DMS53 (cell line): Measurements from ENCODE around the gene PTPN4.
A peak's percentile ranks its signal among the peaks of the same experiment; 100 is the strongest.
"Not testable (repeated sequence)": the region's sequence is repeated elsewhere in the genome, so short reads cannot be mapped to it uniquely, and the experiment has no call there.

Experiments
- DNase-seq: peaks from one replicate; lab custom pipeline; 2025; lab: John Stamatoyannopoulos, UW

Gene PTPN4

GRCh38 chr2:119940856-119941255, 181.1 kb downstream of the PTPN4 start:
- DNase-seq = no peak

GRCh38 chr2:119941388-119941787, 181.7 kb downstream of the PTPN4 start:
- DNase-seq = no peak

GRCh38 chr2:119941981-119942513, 182.3 kb downstream of the PTPN4 start:
- DNase-seq = no peak

GRCh38 chr2:119943058-119943457, 183.3 kb downstream of the PTPN4 start:
- DNase-seq = no peak

DNA sequence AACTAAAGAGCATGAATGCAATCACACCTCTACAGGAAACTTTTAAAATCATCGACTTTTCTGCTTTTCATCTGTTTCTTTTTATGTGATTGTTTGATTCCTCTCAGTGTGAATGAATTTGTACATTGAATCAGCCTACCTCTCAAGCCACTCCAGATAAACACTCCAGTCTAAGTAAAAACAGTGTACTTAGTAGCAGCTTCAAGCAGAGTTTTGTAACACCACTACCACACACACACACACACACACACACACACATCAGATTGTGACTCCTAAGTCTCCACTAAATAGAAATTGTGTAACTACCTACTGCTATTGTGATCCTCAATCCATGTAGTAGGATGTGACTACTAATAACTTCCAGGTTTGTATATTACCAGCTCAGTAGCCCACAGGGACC, 187.8 kb downstream of the PTPN4 start:
- no peak for DNase-seq

DNA sequence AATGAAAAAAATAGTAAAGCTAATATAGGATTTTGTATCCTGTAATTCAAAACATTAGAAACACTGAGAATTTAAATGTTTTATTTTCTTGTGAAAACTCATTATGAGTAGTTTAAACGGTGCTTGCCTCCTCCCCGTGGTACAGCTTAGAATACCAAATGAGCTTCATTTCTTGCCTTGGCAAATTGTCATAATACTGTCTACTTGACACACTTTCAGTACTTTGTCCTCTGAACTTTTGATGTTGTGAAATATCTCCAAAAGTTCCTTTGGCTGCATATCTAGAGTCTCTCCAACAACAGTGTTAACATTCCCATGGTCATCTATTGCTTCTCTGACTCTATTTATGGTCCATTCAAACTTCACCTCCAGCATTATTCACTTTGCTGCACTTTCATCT, 191.2 kb downstream of the PTPN4 start:
- no peak for DNase-seq

GRCh38 chr2:119958670-119959268, 199.0 kb downstream of the PTPN4 start:
- no peak for DNase-seq

DNA sequence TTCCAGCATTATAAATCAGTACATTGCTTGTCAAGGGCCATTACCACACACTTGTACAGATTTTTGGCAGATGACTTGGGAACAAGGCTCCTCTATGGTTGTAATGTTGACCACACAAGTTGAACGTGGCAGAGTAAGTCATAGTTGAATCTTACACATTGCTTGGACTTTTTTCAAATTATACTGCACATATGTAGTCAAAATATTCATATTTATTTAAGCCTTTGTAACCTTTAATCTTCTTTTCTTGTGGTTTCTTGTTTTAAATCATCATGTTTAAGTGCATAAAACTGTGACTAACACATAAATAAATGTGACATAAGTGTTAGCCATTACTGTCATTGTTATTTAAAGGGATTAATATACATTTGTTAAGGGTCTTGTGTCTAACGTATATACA, 201.1 kb downstream of the PTPN4 start:
- DNase-seq = no peak

DNA sequence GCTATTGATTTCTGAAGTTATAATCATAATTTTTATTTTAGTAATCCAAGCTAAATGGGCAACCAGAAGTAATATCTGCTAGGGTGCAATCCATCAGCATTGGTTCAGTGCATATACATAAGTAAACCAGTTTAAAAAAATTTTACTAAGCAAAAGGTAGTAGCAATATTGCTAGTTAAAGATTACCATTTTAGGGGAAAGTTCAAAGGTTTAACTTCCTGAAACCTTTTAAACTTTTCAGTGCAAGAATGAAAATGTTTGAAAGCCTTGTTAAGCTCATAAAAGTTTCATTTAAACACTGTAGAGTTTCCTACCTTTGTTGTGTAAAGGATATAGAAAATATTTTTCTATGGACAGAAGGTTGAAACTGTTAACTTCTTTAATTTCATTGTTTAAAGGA, 222.2 kb downstream of the PTPN4 start:
- DNase-seq = no peak

GRCh38 chr2:119982506-119982905, 222.8 kb downstream of the PTPN4 start:
- DNase-seq = no peak

DNA sequence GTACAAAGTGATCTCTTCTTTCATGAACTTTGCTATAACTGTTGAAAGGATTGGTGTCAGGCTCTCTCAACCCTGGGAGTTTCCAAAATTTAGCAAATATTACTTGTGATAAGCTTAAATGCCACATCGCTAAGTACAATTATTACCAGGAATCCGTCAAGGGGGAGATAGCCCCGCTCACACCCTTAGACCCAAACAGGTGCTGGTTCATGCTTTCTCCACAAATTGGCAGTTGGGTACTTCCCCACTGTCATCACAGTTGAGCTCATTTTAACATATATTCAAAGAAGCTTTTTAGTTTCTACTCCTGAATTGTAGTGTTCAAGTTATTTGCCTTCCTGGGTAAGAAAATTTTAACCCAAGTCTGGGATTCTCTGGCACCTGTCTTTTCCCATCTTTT, 223.4 kb downstream of the PTPN4 start:
- DNase-seq = no peak

- DNase-seq = no peak
These were observed 236.4 kb downstream of the PTPN4 start for GRCh38 chr2:119996148-119996547.

DNA sequence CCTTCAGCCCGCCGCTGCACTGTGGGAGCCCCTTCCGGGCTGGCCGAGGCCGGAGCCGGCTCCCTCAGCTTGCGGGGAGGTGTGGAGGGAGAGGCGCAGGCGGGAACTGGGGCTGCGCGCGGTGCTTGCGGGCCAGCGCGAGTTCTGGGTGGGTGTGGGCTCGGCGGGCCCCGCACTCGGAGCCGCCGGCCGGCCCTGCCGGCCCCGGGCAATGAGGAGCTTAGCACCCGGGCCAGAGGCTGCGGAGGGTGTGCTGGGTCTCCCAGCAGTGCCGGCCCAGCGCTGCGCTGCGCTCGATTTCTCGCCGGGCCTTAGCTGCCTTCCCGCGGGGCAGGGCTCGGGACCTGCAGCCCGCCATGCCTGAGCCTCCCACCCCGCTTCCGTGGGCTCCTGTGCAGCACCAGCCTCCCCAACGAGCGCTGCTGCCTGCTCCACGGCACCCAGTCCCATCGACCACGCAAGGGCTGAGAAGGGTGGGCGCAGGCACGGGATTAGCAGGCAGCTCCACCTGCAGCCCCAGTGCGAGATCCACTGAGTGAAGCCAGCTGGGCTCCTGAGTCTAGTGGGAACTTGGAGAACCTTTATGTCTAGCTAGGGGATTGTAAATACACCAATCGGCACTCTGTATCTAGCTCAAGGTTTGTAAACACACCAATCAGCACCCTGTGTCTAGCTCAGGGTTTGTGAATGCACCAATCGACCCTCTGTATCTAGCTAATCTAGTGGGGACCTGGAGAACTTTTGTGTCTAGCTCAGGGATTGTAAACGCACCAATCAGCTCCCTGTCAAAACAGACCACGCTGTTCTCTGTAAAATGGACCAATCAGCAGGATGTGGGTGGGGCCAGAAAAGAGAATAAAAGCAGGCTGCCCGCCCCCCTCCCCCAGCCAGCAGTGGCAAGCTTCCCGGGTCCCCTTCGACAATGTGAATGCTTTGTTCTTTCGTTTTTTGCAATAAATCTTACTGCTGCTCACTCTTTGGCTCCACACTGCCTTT, 237.5 kb downstream of the PTPN4 start:
- DNase-seq = not testable (repeated sequence)

- DNase-seq = no peak
These were observed 241.7 kb downstream of the PTPN4 start for GRCh38 chr2:120001471-120001870.

DNA sequence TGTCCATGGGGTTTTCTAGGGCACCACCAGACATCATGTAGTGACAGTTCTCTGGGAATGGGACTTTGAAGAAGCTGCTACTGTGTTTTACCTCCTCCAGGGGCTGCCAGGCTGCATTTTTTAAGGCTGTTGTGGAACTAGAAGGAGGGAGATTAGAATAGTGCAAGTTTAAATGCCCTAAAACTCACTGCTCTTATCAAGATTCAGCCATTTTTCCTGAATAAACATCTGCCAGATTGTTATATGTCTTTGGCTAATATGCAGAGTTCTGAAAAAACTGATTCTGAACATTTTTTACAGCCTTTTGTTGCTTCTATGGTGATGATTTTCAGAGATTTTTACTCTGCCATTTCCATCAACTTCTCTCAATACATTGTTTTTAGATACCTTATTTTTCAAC, 244.5 kb downstream of the PTPN4 start:
- no peak for DNase-seq

DNA sequence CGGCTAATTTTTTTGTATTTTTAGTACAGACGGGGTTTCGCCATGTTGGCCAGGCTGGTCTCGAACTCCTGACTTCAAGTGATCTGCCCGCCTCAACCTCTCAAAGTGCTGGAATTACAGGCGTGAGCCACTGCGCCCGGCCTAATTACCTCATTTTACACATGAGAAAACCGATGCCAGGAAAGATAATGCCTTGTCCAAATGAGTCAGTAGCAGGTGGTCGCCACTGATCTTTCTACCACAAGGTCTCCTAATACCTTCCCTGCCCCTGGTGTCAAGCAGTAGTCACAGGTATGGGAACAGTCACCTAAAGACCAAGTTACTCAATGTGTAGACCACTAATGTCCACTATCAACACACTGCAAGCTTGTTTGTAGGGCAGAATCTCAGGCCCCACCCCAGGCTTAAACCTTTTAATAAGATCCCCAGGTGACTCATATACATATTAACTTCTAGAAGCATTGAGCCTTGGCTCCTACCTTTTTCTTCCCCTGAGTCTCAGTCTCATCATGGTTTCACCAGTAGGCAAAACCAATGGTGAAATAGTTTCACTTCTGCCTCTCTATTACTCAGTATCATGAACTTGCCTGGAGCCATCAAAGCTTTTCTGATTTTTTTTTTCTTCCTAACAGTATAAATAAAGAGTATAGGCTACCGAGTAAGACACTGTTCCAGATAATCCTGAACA, 246.3 kb downstream of the PTPN4 start:
- DNase-seq = no peak

GRCh38 chr2:120007851-120008250, 248.1 kb downstream of the PTPN4 start:
- no peak for DNase-seq

- peak; percentile 75 for DNase-seq
These were observed 252.6 kb downstream of the PTPN4 start for GRCh38 chr2:120012363-120012762.

- peak; percentile 98 for DNase-seq
These were observed 253.3 kb downstream of the PTPN4 start, which contains the start of gene EPB41L5 for GRCh38 chr2:120012771-120013596. Gene EPB41L5, plus strand, starts transcription at chr2:120013077. Its CDS starts 6,008 bp downstream, at chr2:120019085.

DNA sequence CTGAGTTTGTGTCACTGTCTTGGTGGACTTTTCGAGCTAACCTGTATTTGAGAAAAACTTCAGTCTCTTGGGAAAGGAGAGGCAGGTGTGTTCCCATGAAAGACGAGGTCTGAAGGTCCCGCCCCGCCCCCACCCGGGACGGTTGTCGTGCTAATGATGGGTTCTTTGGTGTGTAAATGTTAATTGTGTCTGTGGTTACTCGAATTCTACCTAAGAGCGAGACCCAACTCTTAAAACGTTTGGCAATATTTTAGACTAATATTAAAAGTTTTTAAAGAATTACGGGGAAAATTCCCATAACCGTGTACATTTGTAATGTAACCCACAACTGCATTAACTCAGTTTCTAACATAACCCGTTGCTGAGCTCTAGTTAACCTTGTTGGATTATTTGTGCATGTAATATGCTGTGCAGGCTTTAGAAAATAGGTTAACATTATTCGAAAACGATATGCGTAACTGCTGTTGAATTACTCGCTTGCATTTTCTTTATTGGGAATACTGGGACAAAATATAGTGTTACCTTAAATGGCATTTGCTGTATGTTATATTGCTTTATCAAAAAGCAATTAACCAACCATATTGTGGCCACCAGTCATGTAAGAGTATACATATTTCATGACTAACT, 254.0 kb downstream of the PTPN4 start:
- DNase-seq = peak; percentile 84
